DMS114 treated with DMSO at 0.1 percent for 48 hours (cell line): ENCODE measurements around the gene GGCX.

Source experiments
- DNase-seq: peaks from one replicate; lab custom pipeline; 2025; ENCODE audit not compliant: unreplicated experiment; lab: John Stamatoyannopoulos, UW

The GGCX gene

GRCh38 chr2:85542777-85543176, 18.5 kb downstream of the GGCX start:
- DNase-seq = no peak

GRCh38 chr2:85541753-85542457, 19.4 kb downstream of the GGCX start:
- DNase-seq = no peak

GRCh38 chr2:85541262-85541661, 20.0 kb downstream of the GGCX start:
- DNase-seq = no peak

- no peak for DNase-seq
Measured at GRCh38 chr2:85540133-85540648, 21.1 kb downstream of the GGCX start.

GRCh38 chr2:85539361-85540132, 21.7 kb downstream of the GGCX start:
- peak; percentile 48 for DNase-seq

- DNase-seq = peak; percentile 88
Measured at GRCh38 chr2:85538507-85539360, 22.6 kb downstream of the GGCX start, which contains the start of gene MAT2A. MAT2A (plus strand) TSS chr2:85539168; CDS start chr2:85539288, 120 bp downstream.

- peak; percentile 53 for DNase-seq
Measured at GRCh38 chr2:85537600-85538506, 23.4 kb downstream of the GGCX start.

- DNase-seq = no peak
Measured at GRCh38 chr2:85536479-85536878, 24.8 kb downstream of the GGCX start.

- no peak for DNase-seq
Measured at GRCh38 chr2:85534881-85535280, 26.4 kb downstream of the GGCX start.

GRCh38 chr2:85534099-85534498, 27.2 kb downstream of the GGCX start:
- DNase-seq = no peak

GRCh38 chr2:85531589-85531988, 29.7 kb downstream of the GGCX start:
- no peak for DNase-seq

GRCh38 chr2:85529809-85530208, 31.5 kb downstream of the GGCX start:
- DNase-seq = no peak

GRCh38 chr2:85528355-85528754, 32.9 kb downstream of the GGCX start:
- no peak for DNase-seq

GRCh38 chr2:85527787-85528186, 33.5 kb downstream of the GGCX start:
- DNase-seq = no peak

GRCh38 chr2:85525567-85525966, 35.7 kb downstream of the GGCX start:
- no peak for DNase-seq

- DNase-seq = no peak
Measured at GRCh38 chr2:85525029-85525428, 36.3 kb downstream of the GGCX start.

- DNase-seq = no peak
Measured at GRCh38 chr2:85524336-85524908, 36.9 kb downstream of the GGCX start.

GRCh38 chr2:85523903-85524335, 37.4 kb downstream of the GGCX start:
- no peak for DNase-seq

GRCh38 chr2:85523062-85523902, 38.0 kb downstream of the GGCX start:
- DNase-seq = no peak
